ENCODE measurements around the gene KCNAB1.

Gene KCNAB1

DNA sequence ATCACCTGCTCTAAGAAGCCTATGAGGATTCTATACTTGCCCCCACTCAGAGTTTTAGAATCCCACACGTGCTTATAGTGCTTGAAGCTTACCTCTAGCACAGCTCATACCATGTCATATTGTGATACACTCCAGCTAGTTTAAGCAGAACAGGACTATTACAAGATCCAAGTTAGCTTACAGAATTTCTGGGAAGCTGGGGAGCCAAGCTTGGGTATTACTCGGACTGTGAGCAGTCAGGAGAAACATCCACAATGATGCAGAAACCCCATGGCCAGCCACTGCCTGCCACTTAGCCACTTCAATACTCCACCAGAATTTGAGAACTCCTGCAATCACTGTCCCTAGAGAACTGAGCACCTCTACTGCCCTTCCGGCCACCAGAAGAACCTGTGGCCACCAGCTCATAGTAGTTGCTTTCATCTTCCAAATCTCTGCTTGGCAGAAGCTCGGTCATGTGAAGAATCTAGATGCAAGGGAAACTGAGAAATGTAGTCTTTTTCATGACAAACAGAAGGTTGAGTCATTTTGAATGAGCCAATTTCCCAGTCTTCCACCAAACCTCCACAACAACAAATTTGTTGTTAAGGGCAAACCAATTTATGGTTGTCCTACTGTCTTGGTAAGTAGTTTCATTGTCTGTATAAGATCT is 462.3 kb downstream of the KCNAB1 start:
- in situ Hi-C loops (cut with HindIII; ENCODE audit: low pct_ligation_motif_present, low pct_unique_long_range_greater_than_20kb, low sequenced_read_pairs) = no loop called here
- no peak for DNase-seq

DNA sequence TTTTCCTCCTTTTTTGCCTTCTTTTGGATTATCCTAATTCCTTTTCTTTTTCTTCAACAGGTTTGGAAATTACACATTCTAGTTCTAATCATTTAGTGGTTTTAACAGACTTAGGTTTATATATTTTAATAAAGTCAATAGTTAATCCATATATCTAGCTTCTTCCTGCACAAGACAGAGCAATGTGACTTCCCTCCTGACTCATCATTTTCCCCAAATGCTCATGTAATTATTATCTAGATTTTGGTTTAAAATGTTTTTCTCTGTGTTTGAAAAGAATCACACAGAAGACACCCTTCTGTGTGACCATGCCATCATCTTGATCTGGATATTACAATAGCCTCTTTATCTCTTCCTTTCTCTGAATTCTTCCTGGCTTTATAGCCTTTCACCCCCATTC is 463.1 kb downstream of the KCNAB1 start:
- in situ Hi-C loops (cut with HindIII; ENCODE audit: low pct_ligation_motif_present, low pct_unique_long_range_greater_than_20kb, low sequenced_read_pairs) = no loop called here
- no peak for DNase-seq

DNA sequence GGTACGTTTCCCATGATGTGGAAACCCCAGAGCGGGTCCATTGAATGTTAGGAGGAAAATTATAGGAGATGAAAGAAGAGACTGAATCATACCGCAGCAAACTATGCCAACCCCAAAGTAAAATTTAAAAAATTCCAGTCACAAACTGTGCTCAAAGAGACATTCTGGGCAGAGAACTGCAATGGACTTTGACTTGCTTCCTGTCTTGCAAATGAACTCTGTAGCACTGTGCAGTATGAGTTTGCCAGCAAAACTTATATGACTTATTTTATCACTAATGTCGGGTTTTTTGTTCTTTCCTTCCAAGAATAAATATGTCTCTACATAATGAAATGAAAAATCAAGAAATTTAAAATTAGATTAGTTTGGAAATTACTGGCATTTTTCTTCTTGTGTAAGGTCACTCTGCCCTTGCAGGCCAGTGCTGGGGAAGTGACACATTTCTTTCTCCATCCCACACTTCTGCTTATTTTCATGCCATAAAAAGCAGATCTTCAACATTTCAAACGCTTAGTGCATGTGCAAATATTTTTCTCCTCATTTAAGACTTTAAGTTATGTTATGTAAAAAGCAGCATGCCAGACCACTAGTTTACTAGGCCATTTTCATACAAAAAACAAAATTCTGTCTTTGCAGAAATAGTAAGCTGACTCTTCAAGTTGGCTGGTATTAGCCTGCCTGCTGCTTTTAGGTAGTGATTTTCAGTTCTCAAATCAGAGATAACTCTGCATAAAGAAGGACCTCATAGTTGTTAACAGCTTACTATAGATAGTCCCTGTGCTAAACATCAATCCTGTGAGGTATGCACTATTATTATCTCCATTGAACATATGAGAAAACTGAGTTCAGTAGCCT is 466.8 kb downstream of the KCNAB1 start:
- in situ Hi-C loops (cut with HindIII; ENCODE audit: low pct_ligation_motif_present, low pct_unique_long_range_greater_than_20kb, low sequenced_read_pairs) = no loop called here
- DNase-seq = no peak

DNA sequence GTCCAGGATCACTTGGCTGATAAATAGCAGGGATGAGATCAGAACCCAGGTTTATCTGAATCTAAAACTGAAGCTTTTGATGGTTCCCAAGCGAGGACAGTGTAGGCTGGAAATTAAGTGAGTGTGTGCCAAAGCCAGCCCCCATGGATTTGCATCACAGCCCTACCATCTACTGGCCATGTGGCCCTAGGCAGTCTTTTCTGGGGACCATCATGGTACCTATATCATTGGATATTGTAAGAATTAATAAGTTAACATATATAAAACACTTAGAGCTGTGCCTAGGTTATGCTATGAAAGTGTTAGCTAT is 467.3 kb downstream of the KCNAB1 start:
- in situ Hi-C loops (cut with HindIII; ENCODE audit: low pct_ligation_motif_present, low pct_unique_long_range_greater_than_20kb, low sequenced_read_pairs) = no loop called here
- no peak for DNase-seq
